Neural progenitor cell (in vitro differentiated cells): ENCODE measurements around the gene KIF26B. TPM values are rescaled to one million over a fixed set of nuclear protein-coding genes. Genes with fewer than 3 reads are reported as not detected.

ENCODE experiments used
- DNase-seq: peaks from one replicate; pipeline ENCODE4 v3.0.0-alpha.2; 2016; ENCODE audit warnings: low spot score
- H2AFZ ChIP-seq: fragments of 200-600 bp; sonication (generic); replicated peaks from 2 replicates; pipeline ENCODE4 v1.6.1; 2016; ENCODE audit warnings: antibody characterized with exemption
- H3F3A ChIP-seq: fragments of 200-600 bp; sonication (generic); 2 replicates; pipeline ENCODE4 v1.6.1; 2016; ENCODE audit warnings: antibody characterized with exemption, low read depth
- H3K27ac ChIP-seq: fragments of 200-600 bp; sonication (generic); 2 replicates; pipeline ENCODE4 v1.5.1; 2016; ENCODE audit warnings: mild to moderate bottlenecking
- H3K27me3 ChIP-seq: fragments of 200-600 bp; sonication (generic); 2 replicates; pipeline ENCODE4 v1.6.1; 2016; ENCODE audit warnings: mild to moderate bottlenecking, moderate library complexity
- H3K36me3 ChIP-seq: fragments of 200-600 bp; sonication (generic); 2 replicates; pipeline ENCODE4 v1.5.1; 2016
- H3K4me1 ChIP-seq: fragments of 200-600 bp; sonication (generic); 2 replicates; pipeline ENCODE4 v1.6.1; 2016; ENCODE audit warnings: mixed run types
- H3K4me2 ChIP-seq: fragments of 200-600 bp; sonication (generic); 2 replicates; pipeline ENCODE4 v1.6.1; 2016
- H3K4me3 ChIP-seq: fragments of 200-600 bp; sonication (generic); 2 replicates; pipeline ENCODE4 v1.5.1; 2016
- H3K79me2 ChIP-seq: fragments of 200-600 bp; sonication (generic); 2 replicates; pipeline ENCODE4 v1.6.1; 2016; ENCODE audit warnings: low read depth
- H3K9ac ChIP-seq: fragments of 200-600 bp; sonication (generic); 2 replicates; pipeline ENCODE4 v1.6.1; 2016
- H3K9me3 ChIP-seq: fragments of 200-600 bp; sonication (generic); 2 replicates; pipeline ENCODE4 v1.5.1; 2016; ENCODE audit warnings: low read depth
- H4K20me1 ChIP-seq: fragments of 200-600 bp; sonication (generic); 2 replicates; pipeline ENCODE4 v1.6.1; 2016; ENCODE audit warnings: low read depth
- H3K27ac Mint-ChIP-seq: 3 replicates; pipeline ENCODE4 v1.8.0; 2021; ENCODE audit warnings: mixed read lengths
- H3K27me3 Mint-ChIP-seq: 2 replicates; pipeline ENCODE4 v1.8.0; 2022; ENCODE audit warnings: low read depth, mild to moderate bottlenecking, inconsistent platforms, moderate library complexity, mixed read lengths; ENCODE audit not compliant: insufficient read depth
- H3K36me3 Mint-ChIP-seq: 3 replicates; pipeline ENCODE4 v1.8.0; 2021; ENCODE audit warnings: mixed read lengths
- H3K4me1 Mint-ChIP-seq: 3 replicates; pipeline ENCODE4 v1.8.0; 2021; ENCODE audit warnings: mixed read lengths
- H3K4me3 Mint-ChIP-seq: 3 replicates; pipeline ENCODE4 v1.8.0; 2021; ENCODE audit warnings: mild to moderate bottlenecking, moderate library complexity, mixed read lengths
- H3K9me3 Mint-ChIP-seq: 3 replicates; pipeline ENCODE4 v1.8.0; 2020; ENCODE audit warnings: mixed read lengths
- CTCF ChIP-seq: fragments of 200-600 bp; sonication (generic); IDR thresholded peaks from 2 replicates; pipeline ENCODE4 v1.5.1; 2017; ENCODE audit warnings: antibody characterized with exemption, mild to moderate bottlenecking
- EZH2 ChIP-seq: fragments of 200-600 bp; sonication (generic); IDR thresholded peaks from 2 replicates; pipeline ENCODE4 v1.6.1; 2017; ENCODE audit warnings: antibody characterized with exemption, mild to moderate bottlenecking, moderate library complexity
- EZH2phosphoT487 ChIP-seq: fragments of 200-600 bp; sonication (generic); IDR thresholded peaks from 2 replicates; pipeline ENCODE4 v1.6.1; 2017; ENCODE audit warnings: antibody characterized with exemption
- total RNA-seq: library from RNA; depleted of rRNA; stranded (reverse); fragments of >200 nt; gene quantifications from 2 replicates; pipeline ENCODE4 v1.2.3, GENCODE V29; 2015; ENCODE audit warnings: low replicate concordance

KIF26B gene
- total RNA-seq, 1 donor from 2014 or later = 0.47 TPM

- Histone ChIP-seq H3K27ac (no peak overlapping the region), H3K9ac (no peak overlapping the region), H2AFZ (peak overlapping the region; percentile 98), H3K36me3 (no peaks in the 10 kb centered on the region), H3K79me2 (no peaks in the 10 kb centered on the region), H3K4me1 (peaks cover 20% of the 10 kb centered on the region), H3K9me3 (no peaks in the 10 kb centered on the region), H3K4me2 (peak overlapping the region; percentile 94), H3K4me3 (peak overlapping the region; percentile 74), H3F3A (peaks cover 14% of the 10 kb centered on the region), H3K27me3 (peaks cover 83% of the 10 kb centered on the region), H4K20me1 (no peaks in the 10 kb centered on the region)
- H3K27me3 Mint-ChIP-seq = peaks cover 14% of the 10 kb centered on the region
- H3K4me3 Mint-ChIP-seq = peak overlapping the region; percentile 93
- H3K9me3 Mint-ChIP-seq = peaks cover 16% of the 10 kb centered on the region
- TF ChIP-seq EZH2 (peak; percentile 46), CTCF (peak; percentile 77), EZH2phosphoT487 (no peak)
- peak; percentile 95 for DNase-seq
- peaks cover 9% of the 10 kb centered on the region for H3K4me1 Mint-ChIP-seq
- H3K36me3 Mint-ChIP-seq = peaks cover 13% of the 10 kb centered on the region
- H3K27ac Mint-ChIP-seq = no peak overlapping the region
These were observed 1.4 kb downstream of the KIF26B start for GRCh38 chr1:245156041-245156735.

GRCh38 chr1:245156736-245157505 is 2.1 kb downstream of the KIF26B start:
- H3K27me3 Mint-ChIP-seq = peaks cover 14% of the 10 kb centered on the region
- peaks cover 13% of the 10 kb centered on the region for H3K36me3 Mint-ChIP-seq
- H3K4me1 Mint-ChIP-seq = peaks cover 13% of the 10 kb centered on the region
- Histone ChIP-seq H3K9ac (no peak overlapping the region), H4K20me1 (no peaks in the 10 kb centered on the region), H3K9me3 (no peaks in the 10 kb centered on the region), H2AFZ (peak overlapping the region; percentile 98), H3K4me2 (peak overlapping the region; percentile 94), H3K4me1 (peaks cover 20% of the 10 kb centered on the region), H3K27me3 (peaks cover 76% of the 10 kb centered on the region), H3K4me3 (peak overlapping the region; percentile 74), H3K79me2 (no peaks in the 10 kb centered on the region), H3K36me3 (no peaks in the 10 kb centered on the region), H3K27ac (no peak overlapping the region), H3F3A (peaks cover 14% of the 10 kb centered on the region)
- peak overlapping the region; percentile 84 for H3K27ac Mint-ChIP-seq
- peak overlapping the region; percentile 93 for H3K4me3 Mint-ChIP-seq
- peak; percentile 54 for DNase-seq
- peaks cover 16% of the 10 kb centered on the region for H3K9me3 Mint-ChIP-seq
- TF ChIP-seq CTCF = no peak
- TF ChIP-seq EZH2 = no peak
- TF ChIP-seq EZH2phosphoT487 = no peak

GRCh38 chr1:245158913-245159312 is 4.1 kb downstream of the KIF26B start:
- Histone ChIP-seq H3K4me2 (no peak overlapping the region), H3K27me3 (peaks cover 56% of the 10 kb centered on the region), H3K27ac (no peak overlapping the region), H3K9me3 (no peaks in the 10 kb centered on the region), H2AFZ (no peak overlapping the region), H3K36me3 (no peaks in the 10 kb centered on the region), H3K4me3 (no peak overlapping the region), H3F3A (peaks cover 14% of the 10 kb centered on the region), H4K20me1 (no peaks in the 10 kb centered on the region), H3K79me2 (no peaks in the 10 kb centered on the region), H3K9ac (no peak overlapping the region), H3K4me1 (peaks cover 13% of the 10 kb centered on the region)
- Mint-ChIP-seq H3K36me3 (peaks cover 13% of the 10 kb centered on the region), H3K4me1 (peaks cover 13% of the 10 kb centered on the region), H3K9me3 (peaks cover 16% of the 10 kb centered on the region), H3K27ac (no peak overlapping the region), H3K27me3 (peaks cover 9% of the 10 kb centered on the region), H3K4me3 (no peak overlapping the region)
- no peak for DNase-seq
- TF ChIP-seq EZH2 (no peak), CTCF (peak; percentile 22)
